GM12864 (cell line): ENCODE measurements around the gene HORMAD2.

Experiments
- DNase-seq: peaks from one replicate; pipeline ENCODE4 v3.0.0-alpha.2; 2011; ENCODE audit warnings: low read depth
- H3K4me3 ChIP-seq: 2 replicates; pipeline ENCODE4 v1.5.1; 2011; ENCODE audit warnings: mild to moderate bottlenecking, low read depth, low read length, control low read depth
- TF ChIP-seq, protein P1 (sequence below): IDR thresholded peaks from 2 replicates; pipeline ENCODE4 v1.5.1; 2011; ENCODE audit warnings: low read depth, mild to moderate bottlenecking, moderate library complexity, low read length, control low read depth, inconsistent platforms; ENCODE audit errors: missing control alignments

The HORMAD2 gene

GRCh38 chr22:30132290-30132996, 52.2 kb downstream of the HORMAD2 start:
- TF ChIP-seq, protein P1, sequence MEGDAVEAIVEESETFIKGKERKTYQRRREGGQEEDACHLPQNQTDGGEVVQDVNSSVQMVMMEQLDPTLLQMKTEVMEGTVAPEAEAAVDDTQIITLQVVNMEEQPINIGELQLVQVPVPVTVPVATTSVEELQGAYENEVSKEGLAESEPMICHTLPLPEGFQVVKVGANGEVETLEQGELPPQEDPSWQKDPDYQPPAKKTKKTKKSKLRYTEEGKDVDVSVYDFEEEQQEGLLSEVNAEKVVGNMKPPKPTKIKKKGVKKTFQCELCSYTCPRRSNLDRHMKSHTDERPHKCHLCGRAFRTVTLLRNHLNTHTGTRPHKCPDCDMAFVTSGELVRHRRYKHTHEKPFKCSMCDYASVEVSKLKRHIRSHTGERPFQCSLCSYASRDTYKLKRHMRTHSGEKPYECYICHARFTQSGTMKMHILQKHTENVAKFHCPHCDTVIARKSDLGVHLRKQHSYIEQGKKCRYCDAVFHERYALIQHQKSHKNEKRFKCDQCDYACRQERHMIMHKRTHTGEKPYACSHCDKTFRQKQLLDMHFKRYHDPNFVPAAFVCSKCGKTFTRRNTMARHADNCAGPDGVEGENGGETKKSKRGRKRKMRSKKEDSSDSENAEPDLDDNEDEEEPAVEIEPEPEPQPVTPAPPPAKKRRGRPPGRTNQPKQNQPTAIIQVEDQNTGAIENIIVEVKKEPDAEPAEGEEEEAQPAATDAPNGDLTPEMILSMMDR: no peak
- no peak overlapping the region for H3K4me3 ChIP-seq
- no peak for DNase-seq

- DNase-seq: no peak
- TF ChIP-seq, protein P1: no peak
Observed at GRCh38 chr22:30140414-30140813, 60.1 kb downstream of the HORMAD2 start.

DNA sequence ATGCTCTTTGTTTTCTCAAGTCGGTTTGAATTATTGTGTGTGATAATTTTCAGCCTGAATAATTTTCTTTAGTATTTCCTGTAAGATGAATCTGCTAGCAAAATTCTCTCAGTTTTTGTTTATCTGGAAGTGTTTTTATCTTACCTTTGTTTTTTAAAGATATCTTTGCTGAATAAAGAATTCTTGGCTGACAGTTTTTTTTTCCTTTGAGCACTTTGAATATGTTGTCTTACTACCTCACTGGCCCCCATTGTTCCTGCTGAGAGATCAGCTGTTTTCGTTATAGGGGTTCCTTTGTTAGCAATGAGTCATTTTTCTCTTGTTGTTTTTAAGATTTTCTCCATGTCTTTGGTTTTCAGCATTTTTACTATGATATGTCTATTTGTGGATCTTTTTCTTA, 63.0 kb downstream of the HORMAD2 start:
- H3K4me3 ChIP-seq: no peak overlapping the region
- no peak for DNase-seq
- TF ChIP-seq, protein P1: no peak

More at GRCh38 chr22:30140414-30140813, 60.1 kb downstream of the HORMAD2 start:
- no peak overlapping the region for H3K4me3 ChIP-seq

GRCh38 chr22:30144391-30144790, 64.1 kb downstream of the HORMAD2 start:
- TF ChIP-seq, protein P1: no peak
- H3K4me3 ChIP-seq: no peak overlapping the region
- no peak for DNase-seq

GRCh38 chr22:30150212-30150611, 69.9 kb downstream of the HORMAD2 start:
- TF ChIP-seq, protein P1: no peak
- DNase-seq: no peak

DNA sequence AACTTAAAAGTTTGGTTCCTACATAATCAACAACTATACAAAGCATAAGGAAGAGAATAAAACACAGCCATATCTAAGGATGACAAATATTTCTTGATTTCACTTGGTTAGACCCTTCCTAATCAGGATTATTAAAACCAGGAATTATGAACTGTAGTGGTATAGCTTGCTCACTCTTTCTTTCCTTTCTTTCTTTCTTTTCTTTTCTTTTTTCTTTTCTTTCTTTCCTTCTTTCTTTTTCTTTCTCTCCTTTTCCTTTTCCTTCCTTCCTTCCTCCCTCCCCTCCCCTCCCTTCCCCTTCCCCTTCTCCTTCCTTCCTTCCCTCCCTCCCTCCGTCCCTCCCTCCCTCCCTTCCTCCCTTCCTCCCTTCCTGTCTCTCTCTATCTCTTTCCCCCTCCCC, 78.0 kb downstream of the HORMAD2 start:
- no peak overlapping the region for H3K4me3 ChIP-seq
- TF ChIP-seq, protein P1: no peak
- no peak for DNase-seq

More at GRCh38 chr22:30150212-30150611, 69.9 kb downstream of the HORMAD2 start:
- H3K4me3 ChIP-seq: no peak overlapping the region
